SW480 (cell line): Measurements from ENCODE around the gene OR2A14.
"Not testable (repeated sequence)": the region's sequence is repeated elsewhere in the genome, so short reads cannot be mapped to it uniquely, and the experiment has no call there.

ENCODE experiments used
- DNase-seq: peaks from one replicate; pipeline ENCODE4 v3.0.0-alpha.2; 2016; ENCODE audit warnings: low spot score

The OR2A14 gene

DNA sequence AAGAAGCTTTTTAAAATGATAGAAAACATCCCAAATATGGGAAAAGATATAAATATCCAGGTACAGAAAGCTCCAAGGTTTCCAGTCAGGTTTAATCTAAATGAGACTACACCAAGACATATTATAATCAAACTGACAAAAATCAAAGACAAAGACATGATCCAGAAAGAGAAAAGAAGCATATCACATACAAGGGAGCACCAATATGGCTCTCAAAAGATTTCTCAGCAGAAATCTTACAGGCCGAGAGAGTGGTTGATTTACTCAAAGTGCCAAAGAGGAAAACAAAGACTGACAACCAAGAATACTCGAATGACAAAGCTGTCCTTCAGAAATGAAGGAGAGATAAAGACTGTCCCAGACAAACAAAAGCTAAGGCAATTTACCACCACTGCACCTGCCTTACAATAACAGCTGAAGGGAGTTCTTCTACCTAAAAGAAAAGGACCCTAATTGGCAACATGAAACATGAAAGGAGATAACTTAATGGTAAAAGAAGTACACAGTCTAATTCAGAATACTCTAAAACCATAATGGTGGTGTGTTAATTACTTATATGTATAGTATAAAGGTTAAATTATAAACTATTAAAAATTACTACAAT is 25.4 kb downstream of the OR2A14 start:
- no peak for DNase-seq

DNA sequence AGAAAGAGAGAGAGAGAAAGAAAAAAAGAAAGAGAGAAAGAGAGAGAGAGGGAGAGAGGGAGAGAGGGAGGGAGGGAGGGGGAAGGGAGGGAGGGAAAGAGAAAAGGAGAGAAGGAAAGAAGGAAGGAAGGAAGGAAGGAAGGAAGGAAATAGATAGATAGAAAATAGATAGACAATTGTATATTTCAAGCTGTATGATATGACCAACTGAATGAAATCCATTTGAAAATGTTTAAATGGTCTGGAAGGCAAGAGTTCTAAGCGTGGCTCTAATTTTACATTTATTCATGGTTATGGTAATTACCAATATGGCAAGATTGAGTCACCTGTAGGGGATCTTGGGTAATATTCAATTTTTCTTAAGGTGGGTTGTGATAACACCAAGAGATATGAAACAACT is 35.9 kb downstream of the OR2A14 start:
- no peak for DNase-seq

DNA sequence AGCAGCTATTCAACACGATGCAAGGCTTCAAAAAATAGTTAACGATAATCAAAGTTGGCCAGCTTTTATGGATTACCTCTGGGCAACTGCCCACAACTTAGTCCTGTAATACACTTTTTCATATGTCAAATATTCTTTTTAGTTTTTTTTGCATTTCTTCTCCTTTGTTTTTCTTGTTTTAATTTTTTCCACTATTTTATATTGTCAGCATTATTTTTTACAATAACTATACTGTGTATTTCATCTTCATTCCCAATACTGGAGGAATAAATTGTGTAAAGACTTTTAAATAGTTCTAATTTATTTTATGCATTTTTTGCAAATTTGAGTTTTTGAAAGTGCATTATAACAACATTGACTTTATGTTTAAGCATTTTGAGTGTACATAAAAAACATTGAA is 41.8 kb downstream of the OR2A14 start:
- no peak for DNase-seq

DNA sequence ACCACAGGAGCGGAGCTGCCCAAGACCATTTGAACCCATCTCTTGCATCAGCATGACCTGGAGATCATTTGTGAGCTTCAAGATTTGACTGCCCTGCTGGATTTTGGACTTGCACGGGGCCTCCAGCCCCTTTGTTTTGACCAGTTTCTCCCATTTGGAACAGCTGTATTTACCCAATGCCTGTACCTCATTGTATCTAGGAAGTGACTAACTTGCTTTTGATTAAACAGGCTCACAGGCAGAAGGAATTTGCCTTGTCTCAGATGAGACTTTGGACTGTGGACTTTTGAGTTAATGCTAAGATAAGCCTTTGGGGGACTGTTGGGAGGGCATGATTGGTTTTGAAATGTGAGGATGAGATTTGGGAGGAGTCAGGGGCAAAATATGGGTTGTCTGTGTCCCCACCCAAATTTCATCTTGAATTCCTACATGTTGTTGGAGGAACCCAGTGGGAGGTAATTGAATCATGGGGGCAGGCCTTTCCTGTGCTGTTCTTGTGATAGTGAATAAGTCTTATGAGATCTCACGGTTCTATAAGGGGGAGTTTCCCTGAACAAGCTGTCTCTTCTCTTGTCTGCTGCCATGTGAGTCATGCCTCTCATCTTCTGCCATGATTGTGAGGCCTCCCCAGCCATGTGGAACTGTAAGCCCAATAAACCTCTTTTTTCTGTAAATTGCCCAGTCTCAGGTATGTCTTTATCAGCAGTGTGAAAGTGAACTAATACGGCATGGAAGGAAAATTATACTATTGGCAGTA is 48.8 kb downstream of the OR2A14 start:
- DNase-seq, result not testable (repeated sequence)

DNA sequence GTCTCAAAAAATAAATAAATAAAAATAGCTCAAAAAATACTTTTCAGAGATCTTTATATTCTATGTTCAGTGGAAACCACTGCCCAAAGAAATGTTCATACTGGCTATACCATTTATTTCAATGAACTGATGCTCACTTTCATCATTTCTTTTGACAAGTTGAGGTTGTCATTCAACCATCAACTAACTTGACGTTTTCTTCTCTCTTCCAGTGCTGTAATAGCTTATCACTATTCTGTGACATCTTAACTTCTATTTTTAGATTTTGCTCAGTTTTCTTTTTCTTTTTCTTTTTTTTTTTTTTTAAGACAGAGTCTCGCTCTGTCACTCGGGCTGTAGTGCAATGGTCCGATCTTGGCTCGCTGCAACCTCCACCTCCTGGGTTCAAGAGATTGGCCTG is 51.6 kb downstream of the OR2A14 start:
- no peak for DNase-seq

DNA sequence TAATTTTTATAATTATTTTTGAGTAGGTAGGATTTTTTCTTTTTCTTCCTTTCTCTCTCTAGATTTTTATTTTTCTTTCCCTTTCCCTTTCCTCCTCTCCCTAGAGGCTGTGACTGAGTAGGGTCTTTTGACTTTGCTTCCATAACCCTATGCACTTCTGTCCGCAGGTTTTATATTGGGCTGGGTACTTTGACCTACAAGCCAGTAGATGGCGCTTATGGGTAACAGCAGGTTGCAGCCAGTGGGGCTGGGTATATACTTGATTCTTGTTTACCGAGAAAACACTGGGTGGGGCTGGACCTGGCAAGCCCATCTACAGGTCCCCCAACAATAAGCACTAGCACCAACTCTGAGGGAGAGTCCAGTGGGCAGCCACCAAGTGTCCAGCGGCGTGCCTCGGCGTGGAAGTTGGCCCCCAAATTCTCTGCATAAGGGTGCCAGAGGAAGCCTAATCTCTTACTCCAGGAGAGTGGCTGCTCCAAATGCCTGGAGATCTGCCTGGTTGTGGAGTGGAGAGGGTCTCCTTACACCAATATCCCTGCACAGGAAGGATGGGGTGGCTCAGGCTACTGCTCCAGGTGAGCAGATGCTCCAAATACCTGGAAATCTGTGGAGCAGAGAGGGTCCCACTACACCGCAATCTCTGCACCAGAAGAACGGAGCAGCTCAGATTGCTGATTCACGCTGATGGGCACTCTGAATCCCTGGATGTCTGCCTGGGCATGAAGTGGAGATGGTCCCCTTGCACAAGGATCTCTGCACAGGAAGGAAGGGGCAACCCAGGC is 55.6 kb downstream of the OR2A14 start:
- DNase-seq, result not testable (repeated sequence)

DNA sequence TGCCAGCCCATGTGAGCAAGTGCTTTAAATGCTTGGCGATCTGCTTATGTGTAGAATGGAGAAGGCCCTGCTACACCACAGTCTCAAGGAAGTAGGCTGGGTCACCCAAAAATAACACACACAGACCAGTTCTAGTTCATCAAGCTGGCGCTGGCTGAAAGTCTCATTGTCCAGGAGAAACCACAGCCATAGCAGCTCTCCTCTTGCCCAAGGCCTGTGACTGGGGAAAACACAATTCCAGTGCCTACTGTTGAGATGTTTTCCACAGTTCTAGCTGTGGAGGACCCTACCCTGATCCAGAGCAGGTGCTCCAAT is 56.1 kb downstream of the OR2A14 start:
- not testable (repeated sequence) for DNase-seq
